Measurements from ENCODE around the gene GPR179. TPM values are rescaled to one million over a fixed set of nuclear protein-coding genes. Genes with fewer than 3 reads are reported as not detected.

Gene GPR179
- total and polyA plus RNA-seq, 7 donors, result 0.07 to 2.5 (median 0.70) TPM

- Histone ChIP-seq H3K36me3 (ENCODE audit: insufficient read depth in 1 of 2, low read depth in 1 of 2) (no peaks in the 10 kb centered on the region), H3K27ac (peak overlapping the region; percentile 84), H3K4me3 (peak overlapping the region; percentile 92), H3K9me3 (no peaks in the 10 kb centered on the region), H3K27me3 (ENCODE audit: insufficient read depth in 3 of 3, low read length in 2 of 3) (no peaks in the 10 kb centered on the region), H3K4me1 (peaks cover 48% of the 10 kb centered on the region)
- no peak for TF ChIP-seq CTCF (IDR thresholded peaks at IDR 0.05)
- ATAC-seq (peak in 2 of 4 donors; percentile 12 to 45), DNase-seq (no peak)
- intact Hi-C loops (cut with DNase I), result loop anchor here in 1 of 2 donors (10.0 kb wide), 2 partner anchors 58 to 132 kb away; partner anchors contain the start of gene MRPL45
- 6 to 10% (median 9%) methylated on average over 8 of the region's 8 CpGs for WGBS, 3 donors
These were observed 9.4 kb upstream of the GPR179 start for GRCh38 chr17:38353086-38353604.

GRCh38 chr17:38352245-38353085, 8.7 kb upstream of the GPR179 start:
- WGBS, 3 donors, result 0 to 1% (median 0%) methylated on average over 46 to 72 of the region's 72 CpGs
- Histone ChIP-seq H3K27me3 (ENCODE audit: insufficient read depth in 3 of 3, low read length in 2 of 3) (no peaks in the 10 kb centered on the region), H3K36me3 (ENCODE audit: insufficient read depth in 1 of 2, low read depth in 1 of 2) (no peaks in the 10 kb centered on the region), H3K4me3 (peak overlapping the region; percentile 92), H3K27ac (peak overlapping the region; percentile 84), H3K9me3 (no peaks in the 10 kb centered on the region), H3K4me1 (peaks cover 41% of the 10 kb centered on the region)
- intact Hi-C loops (cut with DNase I), result loop anchor here in 1 of 2 donors (10.0 kb wide), 2 partner anchors 58 to 132 kb away; partner anchors contain the start of gene MRPL45
- TF ChIP-seq CTCF (IDR thresholded peaks at IDR 0.05), result no peak
- DNase-seq, result peak; percentile 30 to 63
- peak; percentile 5 to 22 (median 12) for ATAC-seq

GRCh38 chr17:38351412-38352222, 7.9 kb upstream of the GPR179 start, which contains the start of gene SOCS7:
SOCS7 (plus strand) TSS chr17:38351844; CDS start chr17:38352053, 209 bp downstream.
- Histone ChIP-seq H3K36me3 (ENCODE audit: insufficient read depth in 1 of 2, low read depth in 1 of 2) (no peaks in the 10 kb centered on the region), H3K4me1 (peaks cover 33% of the 10 kb centered on the region), H3K4me3 (peak within 1 kb of the TSS; percentile 92), H3K27ac (peak within 1 kb of the TSS; percentile 84), H3K9me3 (no peaks in the 10 kb centered on the region), H3K27me3 (ENCODE audit: insufficient read depth in 3 of 3, low read length in 2 of 3) (no peaks in the 10 kb centered on the region)
- WGBS, 3 donors, result 3 to 5% (median 4%) methylated on average over 44 to 82 of the region's 84 CpGs
- peak; percentile 96 to 97 for DNase-seq
- peak; percentile 96 to 97 (median 96) for ATAC-seq
- TF ChIP-seq CTCF (IDR thresholded peaks at IDR 0.05), result no peak
- intact Hi-C loops (cut with DNase I), result loop anchor here (2.0 to 10.0 kb wide), 3 partner anchors 57 to 133 kb away; partner anchors contain the start of gene MRPL45 (in 1 of the 2)

- Histone ChIP-seq H3K4me3 (no peak overlapping the region), H3K4me1 (peaks cover 20% of the 10 kb centered on the region), H3K27me3 (ENCODE audit: insufficient read depth in 3 of 3, low read length in 2 of 3) (no peaks in the 10 kb centered on the region), H3K9me3 (no peaks in the 10 kb centered on the region), H3K36me3 (ENCODE audit: insufficient read depth in 1 of 2, low read depth in 1 of 2) (no peaks in the 10 kb centered on the region), H3K27ac (no peak overlapping the region)
- no peak for ATAC-seq
- WGBS, 3 donors, result 94 to 96% (median 96%) methylated on average over 2 of the region's 2 CpGs
- no peak for TF ChIP-seq CTCF (IDR thresholded peaks at IDR 0.05)
- no peak for DNase-seq
- intact Hi-C loops (cut with DNase I), result loop anchor here (2.0 to 10.0 kb wide), 3 partner anchors 55 to 135 kb away; partner anchors contain the start of gene MRPL45 (in 1 of the 2)
These were observed 6.3 kb upstream of the GPR179 start for GRCh38 chr17:38350035-38350434.

Measured in psoas muscle (tissue), 8 donors.